Subcutaneous adipose tissue (tissue), 4 donors: Measurements from ENCODE around the gene CCDC188. TPM values are rescaled to one million over a fixed set of nuclear protein-coding genes. Genes with fewer than 3 reads are reported as not detected.

Experiments
- CTCF ChIP-seq: fragments of 450-650 bp; IDR thresholded peaks from one replicate; pipeline ENCODE4 v1.5.1; 2016; ENCODE audit warnings: low read depth, mild to moderate bottlenecking, control low read depth, antibody characterized with exemption, moderate library complexity
- total RNA-seq, 4 donors: library from RNA; depleted of rRNA; stranded (reverse); fragments of >200 nt; gene quantifications; one replicate each; pipeline ENCODE4 v1.1.0, GENCODE V29; 2016

Gene CCDC188
- total RNA-seq, 4 donors from 2014 or later: 1.3 to 3.0 TPM; not detected in 2

GRCh38 chr22:20151276-20151588 is 377 bp upstream of the CCDC188 start:
- no peak for TF ChIP-seq CTCF

- TF ChIP-seq CTCF: no peak
These were observed 1.3 kb downstream of the CCDC188 start for GRCh38 chr22:20149257-20150250.

GRCh38 chr22:20148414-20148813 is 2.4 kb downstream of the CCDC188 start:
- TF ChIP-seq CTCF: no peak

GRCh38 chr22:20147237-20147988 is 3.4 kb downstream of the CCDC188 start:
- TF ChIP-seq CTCF: no peak

- TF ChIP-seq CTCF: no peak
These were observed 4.1 kb downstream of the CCDC188 start for GRCh38 chr22:20146777-20147176.

GRCh38 chr22:20145832-20146223 is 5.0 kb downstream of the CCDC188 start:
- TF ChIP-seq CTCF: no peak

GRCh38 chr22:20145206-20145831 is 5.5 kb downstream of the CCDC188 start:
- no peak for TF ChIP-seq CTCF
